GM19240 (cell line): Measurements from ENCODE around the gene TMEM47.

ENCODE experiments used
- DNase-seq: peaks from one replicate; pipeline ENCODE4 v3.0.0; 2011; ENCODE audit warnings: low spot score; ENCODE audit not compliant: insufficient read length

TMEM47 gene

DNA sequence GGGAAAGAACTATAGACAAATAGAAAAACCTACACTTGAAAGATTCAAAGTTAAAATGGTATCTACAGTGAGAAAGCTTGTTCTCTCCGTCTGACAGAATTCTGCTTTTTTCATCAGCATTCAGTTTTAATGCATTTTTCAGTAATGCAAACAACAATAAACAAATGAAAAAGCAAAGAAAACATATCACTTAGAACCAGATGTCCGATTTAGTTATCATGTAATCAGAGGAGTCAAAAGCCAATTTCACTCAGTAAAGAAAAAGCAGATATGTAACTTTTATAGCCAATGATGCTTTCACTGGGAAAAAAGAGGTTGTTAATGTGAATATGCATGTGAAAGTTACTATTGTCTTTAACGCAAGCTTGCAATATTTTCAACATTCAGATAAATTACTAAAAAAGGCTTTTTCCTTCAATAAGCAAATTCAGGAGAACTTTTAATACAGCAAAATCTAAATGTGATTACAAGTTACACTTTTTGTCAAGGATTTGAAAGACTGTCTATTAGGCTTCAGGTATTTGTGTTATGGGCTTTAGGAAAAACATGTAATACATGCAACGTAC is 70.7 kb downstream of the TMEM47 start:
- DNase-seq = no peak

DNA sequence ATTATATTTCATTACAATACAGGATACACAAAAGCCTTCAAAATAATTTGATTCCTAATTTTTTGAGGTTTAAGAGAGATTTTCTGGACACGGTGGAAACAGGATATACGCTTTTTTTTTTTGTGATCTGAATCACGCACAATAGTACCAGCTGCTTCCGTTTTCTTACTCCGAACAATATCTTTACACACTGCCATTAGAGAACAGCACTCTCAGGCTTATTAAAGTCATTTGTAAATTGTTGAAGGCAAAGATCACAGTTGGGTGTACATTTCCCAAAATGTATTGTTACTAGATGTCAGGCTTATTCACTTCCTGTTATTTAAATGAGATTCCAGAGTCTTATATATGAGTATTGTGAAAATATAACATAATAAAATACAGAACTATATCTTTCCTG is 71.5 kb downstream of the TMEM47 start:
- DNase-seq = no peak

DNA sequence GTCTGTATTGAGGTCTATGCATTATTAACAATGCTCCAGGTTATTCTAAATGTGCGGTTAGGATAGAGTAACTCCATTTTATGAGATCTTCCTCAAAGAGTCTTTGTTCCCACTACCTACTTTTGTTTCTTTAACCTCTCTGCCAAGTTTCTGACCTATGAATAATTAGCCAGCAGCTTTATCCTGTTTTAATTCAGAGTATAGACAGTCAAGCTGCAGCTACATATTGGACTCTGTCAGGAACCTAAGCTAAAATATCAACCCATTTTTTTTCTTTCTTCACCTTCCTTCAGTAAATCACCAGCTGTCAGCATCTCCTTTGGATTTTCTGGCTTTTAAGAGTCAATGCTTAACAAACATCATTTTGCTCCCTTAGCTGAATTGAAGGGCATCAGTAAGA is 72.3 kb downstream of the TMEM47 start:
- DNase-seq = no peak

DNA sequence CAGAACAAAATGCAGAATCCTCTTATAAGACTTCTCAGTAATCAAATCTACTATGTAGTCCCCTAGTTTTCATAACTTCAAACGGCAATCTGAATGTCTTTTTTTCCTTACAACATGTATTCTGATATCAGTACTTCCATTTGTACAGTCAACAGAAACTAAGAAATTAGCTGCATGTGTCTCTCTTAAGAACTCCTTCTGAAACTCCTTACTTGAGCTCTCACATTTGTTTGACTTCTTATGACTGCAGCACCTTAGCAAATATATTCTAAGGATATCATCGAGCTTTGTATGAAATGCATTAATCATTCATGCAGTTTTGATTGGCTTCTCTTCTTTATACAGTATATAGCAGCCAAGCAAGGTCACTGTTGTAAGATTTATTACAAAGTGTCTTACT is 77.0 kb downstream of the TMEM47 start:
- DNase-seq = no peak

DNA sequence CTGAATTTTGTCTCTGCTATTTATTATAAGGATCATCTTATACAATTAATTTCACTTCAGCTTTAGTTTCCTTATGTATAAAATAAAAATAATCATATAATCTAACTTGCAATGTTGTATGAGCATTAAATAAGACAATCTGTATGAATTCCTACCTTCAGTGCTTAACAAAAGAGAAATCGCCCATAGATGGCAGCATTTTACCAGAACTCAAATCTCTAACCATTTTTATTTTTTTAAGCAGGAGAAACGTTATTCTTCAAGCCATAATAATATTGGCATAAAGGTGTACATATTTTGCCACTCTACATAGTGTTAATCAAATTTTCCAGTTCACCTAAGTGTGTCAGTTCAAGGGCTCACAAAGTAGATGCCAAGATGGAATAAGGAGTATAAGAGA is 78.8 kb downstream of the TMEM47 start:
- no peak for DNase-seq
